OCI-LY3 (cell line): Measurements from ENCODE around the gene C16orf86.

ENCODE experiments used
- CTCF ChIP-seq: fragments of 200-600, 300-600 bp; sonication (generic); IDR thresholded peaks from 2 replicates; pipeline ENCODE4 v1.5.1; 2014; ENCODE audit warnings: antibody characterized with exemption, low read length, low read depth
- EZH2phosphoT487 ChIP-seq: fragments of 200-600 bp; shearing (Covaris generic); IDR thresholded peaks from 2 replicates; pipeline ENCODE4 v1.6.1; 2018; ENCODE audit warnings: antibody characterized with exemption, mixed run types, low read depth

DNA sequence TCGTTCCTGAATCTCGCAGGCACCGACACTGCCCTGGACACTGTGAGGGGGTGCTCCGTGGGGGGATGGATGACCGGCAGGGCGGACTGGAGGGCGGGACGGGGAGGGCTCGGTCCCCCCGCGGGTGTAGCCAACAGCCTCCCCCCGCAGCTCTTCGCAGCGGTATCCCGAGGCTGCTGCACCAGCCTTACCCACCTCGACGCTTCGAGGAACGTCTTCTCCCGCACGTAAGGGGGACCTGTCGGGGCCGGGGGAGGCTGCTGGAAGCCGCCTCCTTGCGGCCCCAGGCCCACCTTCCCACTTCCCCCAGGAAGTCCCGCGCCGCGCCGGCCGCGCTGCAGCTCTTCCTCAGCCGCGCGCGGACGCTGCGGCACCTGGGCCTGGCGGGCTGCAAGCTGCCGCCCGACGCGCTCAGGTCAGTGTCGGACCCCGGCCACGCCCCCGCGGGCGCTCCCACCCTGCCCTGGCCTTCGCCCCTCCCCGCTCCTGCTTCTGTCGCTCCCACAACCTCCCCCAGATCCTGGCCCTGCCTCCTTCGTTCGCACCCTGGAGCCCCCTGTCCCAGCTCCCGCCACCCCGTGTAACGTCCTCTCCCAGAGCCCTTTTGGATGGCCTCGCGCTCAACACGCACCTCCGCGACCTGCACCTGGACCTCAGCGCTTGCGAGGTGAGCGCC is 18.4 kb upstream of the C16orf86 start:
- TF ChIP-seq CTCF (no peak), EZH2phosphoT487 (no peak)
